HG03460 (cell line): Measurements from ENCODE around the gene PNRC2.

Experiments
- ATAC-seq: cut with Tn5 transposase; IDR thresholded peaks from one replicate; pipeline ENCODE4 v1.9.1; 2021; ENCODE audit not compliant: unreplicated experiment

Gene PNRC2, protein sequence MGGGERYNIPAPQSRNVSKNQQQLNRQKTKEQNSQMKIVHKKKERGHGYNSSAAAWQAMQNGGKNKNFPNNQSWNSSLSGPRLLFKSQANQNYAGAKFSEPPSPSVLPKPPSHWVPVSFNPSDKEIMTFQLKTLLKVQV

DNA sequence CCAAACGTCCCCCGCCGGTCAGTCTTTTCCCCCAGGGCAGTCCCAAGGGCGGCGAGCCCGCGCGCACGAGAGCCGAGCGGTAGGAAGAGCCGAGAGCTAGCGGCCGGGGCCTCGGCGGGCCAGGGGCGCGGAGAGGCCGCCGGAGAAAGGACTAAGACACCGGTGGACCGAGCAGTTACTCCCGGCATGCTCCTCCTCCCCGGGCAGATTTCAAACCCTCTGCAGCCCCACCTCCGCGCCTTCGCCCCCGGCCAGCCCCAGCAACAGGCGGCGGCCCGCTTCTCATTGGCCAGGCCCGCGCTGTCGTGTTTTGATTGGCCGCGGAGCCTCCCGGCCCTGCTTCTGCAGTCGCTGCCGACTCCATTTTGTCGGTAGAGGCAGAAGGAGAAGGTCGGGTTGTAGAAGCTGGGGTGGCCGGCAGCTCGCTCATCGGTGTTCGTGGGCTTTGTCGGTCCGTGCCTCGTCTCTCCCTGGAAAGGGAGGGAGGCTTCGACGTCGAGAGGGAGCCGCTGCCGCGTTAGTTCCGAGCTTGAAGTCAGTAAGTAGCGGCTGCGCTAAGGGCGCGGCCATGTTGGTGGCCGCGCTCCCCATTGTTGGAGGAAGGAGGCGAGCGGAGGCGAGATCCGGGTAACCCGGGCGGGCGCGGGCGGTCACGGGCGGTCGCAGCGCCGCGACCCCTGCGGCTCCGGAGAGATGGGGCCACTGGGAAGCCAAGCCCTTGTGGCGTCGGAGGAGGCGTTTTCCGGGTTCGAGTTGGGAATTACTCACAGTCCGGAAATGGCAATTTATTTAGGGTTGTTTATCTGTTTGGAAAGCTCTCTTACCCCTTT lies at the start of gene PNRC2:
PNRC2 (plus strand) TSS at position 368 of the 830 bp plus-strand sequence. CDS start 1,630 bp downstream, outside the sequence.
- ATAC-seq: peak; percentile 78

DNA sequence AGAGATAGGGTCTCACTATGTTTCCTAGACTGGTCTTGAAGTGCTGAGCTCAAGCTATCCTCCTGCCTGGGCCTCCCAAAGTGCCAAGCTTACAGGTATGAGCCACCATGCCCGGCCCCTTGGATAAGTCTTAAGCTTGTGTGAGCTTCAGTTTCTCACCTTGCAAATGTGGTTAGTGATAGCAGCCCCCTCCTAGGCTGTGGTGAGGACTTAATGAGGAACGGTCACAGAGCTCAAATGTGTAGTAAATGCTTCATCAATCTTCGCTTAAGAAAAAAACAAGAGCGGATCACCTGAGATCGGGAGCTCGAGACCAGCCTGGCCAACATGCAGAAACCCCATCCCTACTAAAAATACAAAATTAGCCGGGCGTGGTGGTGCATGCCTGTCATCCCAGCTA lies 49.5 kb upstream of the PNRC2 start:
- ATAC-seq: no peak

DNA sequence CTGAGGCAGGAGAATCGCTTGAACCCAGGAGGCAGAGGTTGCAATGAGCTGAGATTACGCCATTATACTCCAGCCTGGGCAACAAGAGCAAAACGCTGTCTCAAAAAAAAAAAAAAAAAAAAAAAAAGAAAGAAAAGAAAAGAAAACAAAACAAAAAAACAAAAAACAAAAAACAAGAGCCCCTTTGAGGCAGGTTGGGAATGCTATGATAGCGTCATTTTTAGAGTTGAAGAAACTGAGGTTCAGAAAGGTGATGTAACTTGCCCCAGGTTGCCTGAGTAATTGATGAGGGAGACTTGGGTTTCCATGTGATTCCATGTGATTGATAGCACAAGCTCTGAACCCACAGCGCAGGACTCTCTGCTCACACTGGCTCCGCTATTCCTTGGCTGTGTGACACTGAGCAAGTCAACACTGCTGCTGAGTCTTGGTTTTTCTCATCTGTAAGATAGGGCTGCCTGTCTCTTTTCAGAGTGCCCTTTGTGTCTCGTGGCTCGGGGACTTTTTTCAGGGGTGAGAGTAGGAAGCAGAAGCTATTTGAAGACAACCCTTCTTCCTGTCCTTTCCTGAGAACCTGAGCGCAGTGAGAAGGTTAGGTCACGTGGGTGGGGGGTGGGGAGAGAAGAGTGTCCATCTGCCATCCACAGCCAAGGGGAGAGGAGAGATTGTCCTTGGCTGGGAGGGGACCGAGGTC lies 48.9 kb upstream of the PNRC2 start:
- ATAC-seq: no peak

DNA sequence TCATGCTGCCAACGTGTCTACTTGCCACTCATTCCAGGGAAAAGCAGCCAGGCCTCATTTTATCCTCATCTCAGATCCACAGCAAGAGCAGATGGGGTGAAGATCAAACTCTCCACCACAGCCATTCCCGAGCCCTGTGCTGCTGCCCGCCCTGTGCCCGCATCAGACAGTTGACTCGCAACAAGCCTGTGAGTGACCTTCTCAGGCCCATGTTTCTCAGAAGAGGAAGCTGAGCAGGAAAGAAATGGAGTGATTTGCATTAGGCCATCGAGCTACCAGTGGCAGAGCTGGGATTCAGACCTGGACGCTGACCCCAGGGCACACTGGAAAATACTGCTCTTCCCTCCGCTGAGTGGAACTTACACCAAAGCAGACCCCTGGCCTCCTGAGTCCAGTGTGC lies 47.7 kb upstream of the PNRC2 start:
- ATAC-seq: no peak

DNA sequence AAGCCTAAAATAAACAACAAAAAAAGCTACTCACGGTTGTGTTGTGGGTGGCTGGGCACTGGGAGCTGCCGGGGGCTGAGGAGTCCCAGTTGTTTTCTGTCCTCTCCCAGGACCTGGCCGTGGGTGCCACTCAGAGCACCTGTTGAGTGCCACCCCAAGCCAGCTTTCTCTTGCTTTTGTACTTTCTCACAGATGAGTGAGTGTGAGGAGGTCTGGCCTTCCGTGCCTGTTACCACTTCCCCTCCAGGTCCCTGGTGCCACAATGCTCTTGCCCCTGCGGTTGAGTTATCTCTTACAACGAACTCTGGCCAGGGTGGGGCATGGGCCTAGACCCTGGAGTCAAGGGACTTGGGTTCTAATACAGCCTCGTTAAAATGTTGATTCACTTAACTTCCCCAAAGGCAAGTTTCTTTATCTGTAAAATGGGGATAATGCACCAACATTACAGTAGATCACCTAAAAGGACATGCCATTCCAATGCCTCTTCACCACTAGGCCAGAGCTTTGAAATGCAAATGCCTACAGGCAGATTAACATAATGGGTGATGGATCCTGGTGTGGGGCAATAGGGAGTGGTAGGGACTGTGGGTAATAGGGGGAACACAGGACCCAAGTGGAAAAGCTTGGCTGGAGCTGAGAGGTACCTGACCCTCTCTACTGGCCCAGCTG lies 46.3 kb upstream of the PNRC2 start, which contains the start of gene CNR2:
CNR2 (minus strand) TSS at position 151 of the 669 bp plus-strand sequence. CDS start 37,745 bp downstream, outside the sequence.
- no peak for ATAC-seq

DNA sequence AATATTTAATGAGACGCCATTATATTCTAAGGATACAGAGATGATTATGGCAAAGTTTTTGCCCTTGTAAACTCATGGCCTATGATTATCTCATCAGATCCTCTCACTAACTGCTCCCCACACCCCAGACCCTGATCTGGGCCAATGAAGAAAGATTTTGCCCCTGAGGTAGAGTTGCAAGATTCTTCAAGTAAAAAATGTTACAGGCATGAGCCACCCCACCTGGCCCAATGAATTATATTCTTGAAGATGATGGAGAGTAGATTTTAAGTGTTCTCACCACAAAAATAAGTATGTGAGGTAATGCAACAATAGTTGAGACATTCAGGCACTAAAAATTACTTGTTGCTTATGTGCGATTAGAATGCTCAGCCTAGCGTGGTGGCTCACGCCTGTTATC lies 44.7 kb upstream of the PNRC2 start:
- no peak for ATAC-seq

DNA sequence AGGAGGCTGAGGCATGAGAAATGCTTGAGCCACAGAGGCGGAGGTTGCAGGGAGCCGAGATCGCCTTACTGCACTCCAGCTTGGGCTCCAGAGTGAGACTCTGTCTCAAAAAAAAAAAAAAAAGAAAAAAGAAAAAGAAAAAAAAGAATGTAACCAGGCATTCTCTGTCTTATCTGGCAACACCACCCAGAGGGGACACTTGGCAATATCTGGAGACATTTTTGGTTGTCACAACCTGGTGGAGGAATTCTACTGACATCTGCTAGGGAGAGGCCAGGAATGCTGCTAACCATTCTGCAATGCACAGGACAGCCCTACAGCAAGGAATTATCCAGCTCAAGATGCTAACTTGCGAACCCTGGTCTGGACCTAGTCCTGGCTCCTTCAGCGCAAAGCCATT lies 44.2 kb upstream of the PNRC2 start:
- no peak for ATAC-seq

DNA sequence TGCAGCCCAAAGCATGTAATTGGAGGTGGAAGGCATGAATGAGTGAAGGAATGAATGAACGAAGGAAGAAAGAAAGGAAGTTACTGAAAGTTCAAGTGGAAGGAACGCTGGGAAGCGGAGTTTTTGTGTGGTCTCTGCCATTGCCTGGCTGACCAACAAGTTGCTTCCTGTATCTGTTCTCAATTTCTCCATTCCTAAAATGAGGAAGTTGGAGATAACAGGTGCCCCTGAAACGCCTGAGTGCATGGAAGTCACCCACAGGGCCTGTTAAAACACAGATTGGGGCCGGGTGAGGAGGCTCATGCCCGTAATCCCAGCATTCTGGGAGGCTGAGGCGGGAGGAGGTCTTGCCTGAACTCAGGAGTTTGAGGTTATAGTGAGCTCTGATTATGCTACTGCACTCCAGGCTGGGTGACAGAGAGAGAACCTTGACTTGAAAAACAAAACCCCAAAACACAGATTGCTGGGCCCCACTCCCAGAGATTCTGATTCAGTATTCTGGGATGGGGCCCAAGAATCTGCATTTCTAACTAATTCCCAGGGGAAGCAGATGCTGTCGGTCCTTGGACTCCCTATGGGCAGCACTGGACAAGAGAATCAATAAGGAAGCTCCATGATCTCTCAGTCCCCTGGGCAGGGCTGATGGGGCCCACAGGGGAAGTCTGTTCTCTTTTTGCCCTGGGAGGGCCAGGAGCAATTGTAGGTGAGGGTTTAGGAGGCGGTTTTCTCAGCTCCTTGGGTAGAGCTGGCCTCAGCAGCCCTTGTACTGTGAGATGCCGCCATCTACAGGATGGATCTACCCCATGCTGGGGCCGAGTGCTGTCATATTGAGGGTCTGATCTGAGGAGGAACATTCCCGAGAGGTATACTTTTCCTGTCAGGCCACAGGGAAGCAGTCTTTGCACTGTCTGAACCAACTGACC lies 43.2 kb upstream of the PNRC2 start:
- peak; percentile 60 for ATAC-seq

DNA sequence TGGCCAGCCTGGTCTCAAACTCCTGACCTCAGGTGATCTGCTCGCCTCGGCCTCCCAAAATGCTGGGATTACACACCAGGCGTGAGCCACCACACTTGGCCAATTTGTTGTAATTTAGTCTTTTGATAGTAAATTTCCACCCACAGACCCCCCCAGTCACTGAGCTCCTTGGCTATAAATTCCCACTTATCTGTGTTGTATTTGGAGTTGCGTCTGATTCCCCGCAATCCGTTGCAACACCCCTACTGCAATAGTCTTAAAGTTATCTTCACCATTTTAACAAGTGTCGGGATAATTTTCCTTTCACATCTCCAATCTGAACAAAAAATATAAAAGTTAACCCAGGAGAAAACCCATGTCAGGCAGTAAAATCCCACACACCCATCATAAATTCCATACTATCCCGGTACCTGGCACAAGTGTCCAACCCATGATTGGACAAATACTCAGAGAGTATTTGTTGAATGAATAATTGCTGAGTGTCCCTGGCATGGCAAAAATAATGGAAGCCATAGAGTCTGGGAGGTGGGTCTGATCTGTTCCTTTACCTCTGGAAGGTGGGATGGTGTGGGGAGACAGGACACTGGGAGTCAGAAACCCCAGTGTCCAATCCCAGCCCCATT lies 37.2 kb upstream of the PNRC2 start:
- ATAC-seq: no peak

DNA sequence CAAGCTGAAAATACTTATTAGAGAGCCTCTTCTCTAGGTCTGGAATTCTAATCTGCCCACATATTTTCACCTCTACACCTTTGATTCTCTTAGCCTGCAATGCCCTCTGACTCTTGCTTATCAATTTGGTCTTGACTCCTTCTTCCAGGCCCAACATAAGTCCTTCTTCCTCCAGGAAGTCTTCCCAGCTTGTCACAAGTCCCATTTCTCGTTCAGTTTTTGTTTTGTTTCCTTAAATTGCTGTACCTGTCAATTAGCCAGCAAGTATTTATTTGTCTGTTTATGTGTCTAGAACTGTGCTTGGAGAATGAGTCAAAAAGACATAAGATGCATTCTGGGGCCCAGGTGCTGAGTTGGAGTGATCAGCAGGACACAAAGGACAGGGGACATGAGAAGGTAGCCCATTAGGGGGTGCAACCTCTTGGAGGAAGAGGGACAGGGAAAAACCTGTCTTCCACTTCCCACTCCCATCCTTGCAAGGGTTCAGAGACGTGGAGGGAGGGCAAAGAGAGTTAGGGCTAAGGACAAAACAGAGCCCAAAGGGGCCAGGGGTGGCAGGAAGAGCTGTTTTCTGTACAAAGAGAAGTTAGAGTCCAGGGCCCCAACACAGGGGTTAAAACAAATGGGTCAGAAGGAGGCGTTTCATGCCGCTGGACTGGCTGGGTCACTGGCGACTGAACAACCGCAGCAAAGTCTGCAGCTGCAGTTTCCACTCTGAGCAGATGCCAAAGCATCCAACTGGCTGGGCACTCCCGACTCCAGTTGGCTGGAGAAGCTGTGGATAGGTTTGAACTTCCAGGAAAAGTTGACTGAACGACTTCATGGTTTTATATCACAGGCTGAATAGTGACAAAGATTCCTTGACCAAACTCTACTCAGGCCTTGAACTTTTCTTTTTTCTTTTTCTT lies 35.8 kb upstream of the PNRC2 start:
- ATAC-seq: no peak

DNA sequence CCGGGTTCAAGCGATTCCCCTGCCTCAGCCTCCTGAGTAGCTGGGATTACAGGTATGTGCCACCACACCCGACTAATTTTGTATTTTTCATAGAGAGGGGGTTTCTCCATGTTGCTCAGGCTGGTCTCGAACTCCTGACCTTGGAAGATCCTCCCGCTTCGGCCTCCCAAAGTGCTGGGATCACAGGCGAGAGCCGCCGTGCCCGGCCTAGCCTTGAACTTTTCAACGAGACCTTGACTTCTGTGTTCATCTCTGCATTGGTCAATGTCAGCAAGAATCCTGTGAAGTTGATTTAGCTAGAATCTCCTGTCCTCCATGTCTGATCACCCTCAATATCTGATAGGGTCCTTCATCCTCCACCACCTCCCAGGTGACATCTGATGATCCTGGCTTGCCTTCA lies 35.0 kb upstream of the PNRC2 start:
- no peak for ATAC-seq

DNA sequence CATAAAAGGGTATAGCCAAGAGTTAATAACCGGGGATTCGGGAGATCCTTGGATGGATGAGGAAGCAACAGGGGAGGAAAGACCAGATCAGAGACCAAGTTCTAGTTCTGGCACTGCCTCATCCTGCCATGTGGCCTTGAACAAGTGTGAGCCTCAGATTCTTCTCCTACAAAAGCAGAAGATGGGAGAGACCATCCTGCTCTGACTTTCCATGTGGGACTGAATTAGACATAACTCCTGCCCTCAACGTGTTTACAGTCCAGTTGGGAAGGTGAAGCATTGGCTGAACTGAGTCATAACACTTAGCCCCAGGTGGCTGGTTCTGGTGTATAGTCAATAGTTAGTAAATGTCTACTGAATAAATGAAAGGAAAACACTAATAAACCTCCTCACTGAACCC lies 34.3 kb upstream of the PNRC2 start:
- ATAC-seq: no peak

DNA sequence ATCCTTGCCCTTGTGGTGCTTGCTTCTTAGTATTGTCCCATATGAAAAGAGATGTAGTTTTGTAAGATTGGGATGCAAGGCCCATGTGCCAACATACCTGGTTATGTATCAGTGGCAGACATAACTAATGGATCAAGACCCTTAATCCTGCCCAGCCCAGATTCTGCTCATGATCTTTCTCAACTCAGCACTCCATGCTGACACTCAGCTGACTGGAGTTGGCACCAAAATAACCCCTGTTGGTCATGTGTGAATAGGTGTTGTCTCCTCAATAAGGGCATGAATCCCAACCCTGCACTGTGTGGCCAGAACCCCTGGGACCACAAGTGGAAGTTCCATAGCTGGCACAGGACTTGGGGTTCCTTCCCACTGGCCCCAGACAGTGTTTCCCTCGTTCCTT lies 32.5 kb upstream of the PNRC2 start:
- no peak for ATAC-seq

DNA sequence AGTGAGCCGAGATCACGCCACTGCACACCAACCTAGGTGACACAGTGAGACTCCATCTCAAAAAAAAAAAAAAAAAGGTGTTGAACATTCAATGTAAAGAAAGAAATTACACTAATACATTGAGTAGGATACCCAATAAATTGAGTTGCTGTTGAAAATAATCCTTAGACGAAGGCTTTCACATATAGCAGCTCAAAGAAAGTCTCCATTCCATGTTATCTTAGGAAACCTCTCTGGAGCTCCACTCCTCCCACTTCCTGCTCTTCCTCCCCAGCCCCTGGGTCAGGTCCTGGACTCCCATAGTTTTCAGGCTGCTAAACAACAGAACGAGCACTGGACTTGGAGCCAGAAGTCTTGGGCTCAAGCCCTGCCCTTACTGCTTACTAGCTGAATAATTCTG lies 30.8 kb upstream of the PNRC2 start:
- no peak for ATAC-seq

DNA sequence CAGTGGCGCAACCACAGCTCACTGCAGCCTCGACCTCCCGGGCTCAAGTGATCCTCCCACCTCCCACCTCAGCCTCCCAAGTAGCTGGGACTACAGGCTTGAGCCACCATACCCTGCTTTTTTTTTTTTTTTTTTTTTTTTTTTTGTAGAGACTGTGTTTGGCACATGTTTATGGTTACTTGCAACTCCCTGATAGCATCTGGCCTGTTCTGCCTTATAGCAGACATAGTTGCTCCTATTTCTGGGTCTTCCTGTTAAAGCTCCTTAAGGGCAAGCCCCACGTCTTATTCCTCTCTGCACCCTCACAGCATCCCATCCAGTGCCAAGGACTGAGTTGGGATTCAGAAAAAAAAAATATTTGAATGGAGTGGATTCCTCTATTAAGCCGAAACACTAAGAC lies 29.4 kb upstream of the PNRC2 start:
- ATAC-seq: no peak

DNA sequence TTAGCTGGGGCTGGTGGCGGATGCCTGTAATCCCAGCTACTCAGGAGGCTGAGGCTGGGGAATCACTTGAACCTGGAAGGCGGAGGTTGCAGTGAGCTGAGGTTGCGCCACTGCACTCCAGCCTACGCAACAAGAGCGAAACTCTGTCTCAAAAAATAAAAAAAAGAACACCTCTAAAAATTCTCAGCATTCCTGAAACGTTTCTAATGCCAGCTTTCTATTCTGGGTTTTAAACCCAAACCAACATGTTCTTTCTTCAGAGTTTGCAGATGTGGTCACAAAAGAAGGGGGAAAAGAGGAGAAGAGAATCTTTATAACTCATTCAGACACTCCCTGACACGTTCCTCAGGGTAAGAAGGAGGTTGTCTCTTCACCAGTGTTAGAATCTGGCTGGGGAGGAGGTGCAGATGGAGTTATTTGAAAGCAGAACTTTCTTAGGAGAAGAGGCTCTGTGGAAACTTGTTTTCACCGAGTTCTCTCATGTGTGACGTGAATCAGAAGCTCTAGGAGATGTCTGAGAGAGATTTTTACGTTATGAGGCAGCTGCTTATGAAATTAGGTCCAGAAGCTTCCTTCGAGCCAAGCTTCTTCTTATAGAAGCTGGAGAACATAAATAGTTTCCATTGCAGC lies 28.7 kb upstream of the PNRC2 start:
- no peak for ATAC-seq

DNA sequence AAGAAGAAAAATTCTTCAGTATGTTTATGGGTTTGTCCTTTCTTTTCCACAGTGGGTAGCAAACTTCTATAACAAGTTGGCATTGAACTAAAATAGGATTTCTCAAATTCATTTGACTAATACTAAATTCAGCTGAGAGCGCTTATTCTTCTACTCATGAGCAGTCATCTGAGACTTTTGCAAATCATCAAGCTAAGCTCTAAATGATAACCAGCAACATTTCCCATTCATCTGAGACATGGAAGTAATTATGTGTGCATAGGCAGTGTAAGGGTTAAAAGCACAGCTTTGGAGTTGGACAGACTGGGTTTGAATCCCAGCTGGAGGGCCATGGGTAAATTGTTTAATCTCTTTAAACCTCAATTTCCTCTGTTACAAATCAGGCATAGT lies 28.1 kb upstream of the PNRC2 start:
- ATAC-seq: no peak

DNA sequence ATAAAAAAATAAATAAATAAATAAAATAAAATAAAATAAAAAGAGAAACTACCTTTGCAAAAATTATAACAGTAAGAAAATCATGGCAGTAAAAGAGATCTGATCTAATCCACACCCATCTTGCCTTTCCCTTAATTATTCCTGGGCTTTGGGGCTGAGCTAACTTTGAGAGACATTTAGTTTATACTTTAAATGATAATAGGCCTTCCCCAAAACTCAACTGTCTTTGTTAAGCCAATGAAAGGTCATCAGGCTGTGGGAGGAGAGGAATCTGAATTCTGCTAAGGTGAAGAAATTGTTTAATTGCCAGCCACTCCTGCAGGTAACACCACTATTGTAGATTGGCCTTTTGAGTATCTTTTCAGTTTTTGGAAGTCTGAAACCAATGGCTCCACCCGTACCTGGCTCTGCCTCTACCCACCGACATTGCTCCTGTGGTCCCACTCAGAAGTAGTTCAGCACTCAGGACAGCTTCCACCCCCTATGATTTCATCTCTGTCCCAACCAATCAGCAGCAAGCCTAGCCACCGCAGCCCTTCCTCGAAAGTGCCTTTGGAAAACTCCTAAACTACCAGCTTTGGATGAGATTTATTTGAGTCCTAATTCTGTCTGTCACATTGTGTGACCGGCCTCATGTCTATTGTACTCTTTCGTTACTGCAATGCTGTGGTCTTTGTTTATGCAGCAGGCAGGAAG lies 23.0 kb upstream of the PNRC2 start:
- ATAC-seq: no peak
